GM18507 (cell line): ENCODE results near the gene CHN2.

ENCODE experiments used
- DNase-seq: peaks from one replicate; pipeline ENCODE4 v3.0.0; 2011; ENCODE audit warnings: low read depth; ENCODE audit not compliant: insufficient read length; ENCODE audit errors: extremely low spot score
- FAIRE-seq: peaks from 2 replicates; lab custom pipeline; 2011; peaks lifted over from hg19 to GRCh38; lab: Jason Lieb, UNC

Gene CHN2

GRCh38 chr7:29345590-29345989 lies 151.0 kb downstream of the CHN2 start:
- DNase-seq (no peak), FAIRE-seq (no peak)

DNA sequence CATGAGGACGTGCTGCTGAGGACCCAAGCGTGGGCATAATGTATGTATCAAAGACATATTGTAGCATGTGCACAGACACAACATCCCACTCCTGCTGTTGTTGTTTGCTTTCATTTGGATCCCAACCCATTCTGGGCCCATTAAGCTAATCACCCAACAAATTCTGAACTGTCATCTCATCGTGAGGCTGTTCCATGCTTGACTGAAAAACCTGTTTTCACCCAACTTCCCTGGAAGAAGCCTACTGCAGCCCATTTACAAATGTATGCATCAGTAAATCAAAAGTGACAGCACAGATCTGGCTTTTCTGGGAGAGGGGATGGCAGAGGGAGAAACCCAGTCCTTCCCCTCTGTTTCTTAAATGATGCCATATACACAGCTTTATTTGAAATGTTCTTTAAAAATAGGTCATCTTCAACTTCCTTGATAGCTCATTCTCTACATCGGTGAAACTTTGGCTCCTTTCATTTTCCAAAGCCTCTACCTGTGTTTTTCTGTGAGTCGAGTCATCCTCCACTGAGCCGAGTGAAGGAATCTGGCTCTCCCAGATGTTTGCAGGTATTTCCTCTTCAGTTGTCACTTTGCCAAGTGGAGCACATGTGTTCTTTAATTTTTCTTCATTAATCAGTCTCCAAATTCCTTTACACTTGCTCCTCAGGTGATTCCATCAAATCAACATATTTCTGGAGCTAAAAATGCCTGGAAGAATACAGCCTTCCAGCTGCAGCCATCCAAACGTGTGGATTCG lies 151.8 kb downstream of the CHN2 start:
- FAIRE-seq (no peak), DNase-seq (no peak)

GRCh38 chr7:29349362-29349761 lies 154.8 kb downstream of the CHN2 start:
- DNase-seq = no peak
- FAIRE-seq = no peak

- FAIRE-seq = no peak
- no peak for DNase-seq
Measured at GRCh38 chr7:29350351-29350750, 155.8 kb downstream of the CHN2 start.

DNA sequence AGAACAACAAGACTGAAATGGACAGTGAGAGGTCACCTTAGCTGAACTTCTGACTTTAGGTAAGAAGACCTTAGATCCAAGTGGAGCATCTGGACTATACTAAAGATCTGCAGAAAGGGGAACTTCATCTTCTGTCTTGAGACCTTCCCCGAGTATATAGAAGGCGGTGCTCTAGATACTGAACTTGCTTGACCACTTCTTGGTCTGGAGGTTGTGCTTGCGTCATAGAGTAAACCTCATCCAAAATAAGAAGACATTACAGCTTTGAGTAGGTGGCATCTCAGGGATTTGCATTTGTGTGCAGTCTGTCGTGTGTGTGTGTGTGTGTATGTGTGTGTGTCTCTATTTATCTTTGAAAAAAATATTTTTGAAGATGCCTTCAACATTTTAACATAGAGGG lies 157.5 kb downstream of the CHN2 start:
- DNase-seq (no peak), FAIRE-seq (no peak)

DNA sequence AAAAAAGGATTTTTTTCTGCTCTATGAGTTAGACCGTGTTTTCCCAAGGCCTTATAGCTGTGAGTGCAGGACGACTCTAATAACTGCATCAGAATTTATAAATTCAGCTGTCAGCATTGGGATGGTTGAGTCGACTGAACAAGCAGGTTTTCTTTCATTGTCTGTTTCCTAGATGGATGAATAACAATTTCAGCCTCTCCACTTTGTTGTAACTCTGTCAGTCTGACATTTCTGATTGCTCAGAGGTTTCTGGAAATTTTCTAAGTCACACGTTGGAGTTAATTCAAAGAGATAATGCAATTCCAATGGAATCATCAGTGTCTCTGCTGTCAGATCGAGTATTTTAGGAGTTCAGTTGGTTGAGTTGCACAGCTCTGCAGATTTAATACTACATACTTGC lies 159.2 kb downstream of the CHN2 start:
- no peak for DNase-seq
- no peak for FAIRE-seq

DNA sequence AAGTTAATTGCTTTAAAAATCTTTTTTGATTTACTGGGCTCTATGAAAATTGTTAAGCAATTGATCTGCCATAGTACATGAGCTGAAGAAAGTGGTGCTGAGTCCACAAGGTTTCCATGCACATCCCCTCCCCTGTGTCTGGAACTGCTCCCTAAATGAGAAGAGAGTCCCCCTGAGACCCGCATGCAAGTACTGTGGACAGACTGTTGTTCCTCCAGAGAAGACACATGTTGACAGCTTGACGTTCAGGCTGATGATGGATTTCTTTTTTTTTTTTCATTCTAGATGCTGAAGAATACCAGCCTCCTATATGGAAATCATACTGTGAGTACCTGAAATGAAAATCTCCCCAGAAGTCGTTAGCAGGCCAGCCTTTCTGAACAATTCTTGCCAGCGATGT lies 159.8 kb downstream of the CHN2 start:
- FAIRE-seq (no peak), DNase-seq (no peak)

DNA sequence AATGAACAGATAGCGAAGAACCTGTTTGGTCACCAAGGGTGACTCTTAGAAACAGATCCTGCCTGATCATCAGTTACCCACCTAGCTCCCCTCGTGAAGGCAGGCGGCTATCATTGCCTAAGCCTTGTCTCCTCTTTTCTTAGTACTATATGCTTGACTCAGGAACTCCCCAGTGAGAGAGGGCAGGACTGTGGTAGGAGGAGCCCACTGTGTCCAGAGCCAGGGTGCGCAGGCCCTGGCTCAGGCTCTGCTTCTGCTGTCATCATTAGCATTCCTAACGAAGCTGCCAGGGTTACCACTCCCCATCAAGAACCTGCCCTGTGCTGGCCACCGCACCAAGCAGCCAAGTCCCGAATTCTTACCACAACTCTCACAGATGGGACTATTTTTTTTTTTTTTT lies 160.8 kb downstream of the CHN2 start:
- no peak for FAIRE-seq
- DNase-seq = no peak

- no peak for DNase-seq
- FAIRE-seq = no peak
Measured at GRCh38 chr7:29356631-29357030, 162.1 kb downstream of the CHN2 start.

DNA sequence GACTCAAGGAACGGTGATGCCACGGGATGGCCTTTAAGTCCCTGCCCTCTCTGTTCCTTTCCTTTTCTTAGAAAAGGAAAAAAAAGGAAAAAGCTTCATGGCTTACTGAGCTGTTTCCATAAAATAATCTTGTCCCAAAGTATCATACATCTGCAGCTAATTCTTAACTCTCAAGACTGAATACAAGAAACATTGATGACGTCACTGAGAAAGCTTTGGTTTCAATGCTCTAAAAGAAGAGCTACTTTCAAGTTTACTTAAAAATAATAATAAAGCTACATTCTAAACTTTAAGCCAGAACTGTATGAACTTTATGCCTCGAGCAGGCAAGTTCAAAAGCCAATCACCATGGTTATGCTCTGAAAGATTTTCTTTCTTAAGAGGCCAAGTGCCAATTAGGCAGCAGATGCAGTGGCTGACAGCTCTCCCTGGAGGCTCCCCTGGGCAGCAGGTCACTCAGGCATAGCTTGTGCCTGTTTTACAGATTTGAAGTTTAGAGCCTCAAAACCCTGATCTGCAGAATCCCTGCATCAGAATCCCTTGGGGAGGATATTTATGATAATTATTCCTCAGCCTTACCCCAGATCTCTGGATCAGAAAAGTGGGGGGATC lies 165.0 kb downstream of the CHN2 start:
- DNase-seq = no peak
- no peak for FAIRE-seq

DNA sequence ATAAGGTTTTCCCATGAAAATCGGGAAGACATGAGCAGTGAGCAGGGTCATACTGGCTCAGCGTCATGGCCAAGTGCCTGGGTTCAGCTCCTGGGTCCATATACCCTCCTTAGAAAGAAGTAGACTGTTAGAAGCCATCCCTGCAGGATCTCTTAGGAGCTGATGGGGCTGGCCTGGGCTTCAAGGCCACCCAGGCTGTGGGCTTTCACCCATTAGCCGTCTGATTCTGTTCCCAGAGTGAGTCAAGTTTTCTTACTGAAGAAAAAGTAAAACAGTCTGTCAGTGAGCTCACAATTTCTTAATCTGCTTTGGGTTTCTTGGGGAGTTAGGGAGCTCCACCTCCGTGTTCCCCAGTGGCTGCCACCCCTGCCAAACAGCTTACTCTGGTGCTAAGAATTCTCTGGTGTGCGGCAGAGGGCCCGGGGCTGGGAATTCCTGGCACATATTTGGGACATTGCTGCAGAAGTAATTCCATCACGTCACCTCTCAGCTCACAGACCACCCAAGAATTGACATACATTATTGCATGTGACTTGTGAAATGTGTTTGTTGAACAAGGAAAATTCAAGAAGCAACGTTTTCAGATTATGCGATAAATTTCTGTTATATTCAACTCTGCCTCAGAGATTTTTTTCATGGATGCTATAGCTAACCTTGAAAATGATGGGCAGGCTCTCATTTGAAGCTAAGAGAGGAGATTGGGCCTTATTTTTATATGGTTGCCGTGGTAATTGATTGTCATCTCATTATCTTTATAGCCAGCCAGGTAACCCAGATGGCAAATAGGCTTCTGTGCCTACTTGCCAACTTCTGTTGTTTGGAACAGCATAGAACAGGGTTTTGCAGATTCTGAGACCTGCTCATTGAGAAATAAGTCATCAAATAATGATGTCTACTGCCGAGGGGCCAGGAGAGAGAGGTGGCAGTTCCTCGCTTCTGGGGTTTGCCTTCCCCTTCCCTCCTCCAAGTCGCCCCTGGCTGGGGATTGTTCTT lies 166.4 kb downstream of the CHN2 start:
- FAIRE-seq = no peak
- DNase-seq = no peak

- FAIRE-seq = no peak
- no peak for DNase-seq
Measured at GRCh38 chr7:29362380-29362779, 167.8 kb downstream of the CHN2 start.

- no peak for DNase-seq
- FAIRE-seq = no peak
Measured at GRCh38 chr7:29363636-29364425, 169.3 kb downstream of the CHN2 start.

DNA sequence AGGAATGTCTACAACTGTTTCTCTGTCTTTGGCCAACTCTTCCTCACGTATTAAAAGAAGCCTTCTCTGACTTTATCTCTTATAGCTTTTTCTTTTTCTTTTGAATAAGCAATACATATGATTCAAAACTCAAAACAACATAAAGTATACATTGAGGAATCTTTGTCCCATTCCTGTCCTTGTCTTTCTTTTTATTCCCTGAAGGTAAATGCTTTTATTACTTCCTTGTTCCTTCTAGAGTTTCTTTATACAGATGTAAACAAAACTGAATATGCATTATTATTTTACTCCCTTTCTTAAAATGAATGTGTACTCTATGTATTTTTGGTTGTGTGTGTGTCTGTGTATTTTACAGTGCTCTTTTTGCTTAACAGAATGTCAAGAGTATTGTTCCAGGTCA lies 170.1 kb downstream of the CHN2 start:
- FAIRE-seq (no peak), DNase-seq (no peak)

- DNase-seq (no peak), FAIRE-seq (no peak)
Measured at GRCh38 chr7:29365423-29365822, 170.8 kb downstream of the CHN2 start.

GRCh38 chr7:29367784-29368183 lies 173.2 kb downstream of the CHN2 start:
- DNase-seq = no peak
- FAIRE-seq = no peak

DNA sequence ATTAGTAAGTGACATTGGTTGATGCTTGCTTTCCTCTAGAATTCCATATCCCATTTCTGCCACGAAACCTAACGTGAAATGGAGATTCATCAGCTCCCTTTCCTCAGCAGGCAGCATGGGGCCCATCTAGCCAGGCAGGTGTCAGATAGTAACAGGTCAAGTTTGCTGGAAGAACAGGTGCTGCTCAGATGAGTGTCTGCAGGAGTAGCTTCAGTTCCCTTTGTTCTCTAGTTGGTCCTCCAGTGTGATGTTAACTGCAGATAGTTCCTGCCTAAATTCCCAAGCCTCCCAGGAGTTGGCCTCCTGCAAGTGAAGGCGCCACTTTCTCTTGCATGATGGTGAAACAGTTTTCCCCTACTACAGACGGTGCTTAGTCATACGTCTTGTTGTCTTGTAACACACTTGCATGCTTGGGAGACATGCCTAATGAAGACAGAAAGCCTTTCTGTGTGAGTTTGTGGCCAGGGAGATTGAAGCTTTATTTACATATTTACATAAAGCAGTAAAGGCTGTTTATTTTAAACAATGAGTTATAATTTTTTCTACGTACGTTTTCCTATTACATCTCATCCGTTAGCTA lies 175.4 kb downstream of the CHN2 start:
- no peak for FAIRE-seq
- DNase-seq = no peak

GRCh38 chr7:29370531-29371314 lies 176.1 kb downstream of the CHN2 start:
- FAIRE-seq = no peak
- no peak for DNase-seq

DNA sequence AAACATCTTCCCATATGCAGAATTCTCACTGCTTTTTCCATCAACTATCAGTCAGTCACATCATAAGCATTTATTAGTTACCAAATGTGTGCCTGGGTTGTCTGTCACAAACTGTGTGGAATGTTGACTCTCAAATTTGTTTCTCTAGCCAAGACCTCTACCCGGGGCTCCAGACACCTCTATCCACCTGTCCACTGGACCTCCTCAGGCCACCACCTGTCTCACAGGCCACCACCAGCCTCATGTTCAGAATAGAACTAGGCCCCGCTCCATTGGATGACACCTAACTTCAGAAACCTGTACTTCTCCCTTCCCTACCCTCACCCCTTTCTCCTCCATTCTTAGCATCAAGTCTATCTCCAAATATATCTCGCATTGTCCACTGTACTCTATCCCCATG lies 176.9 kb downstream of the CHN2 start:
- DNase-seq = no peak
- FAIRE-seq = no peak
